GM04503 (cell line): ENCODE measurements around the gene CYYR1.

Experiments used
- DNase-seq: peaks from one replicate; pipeline ENCODE4 v3.0.0-alpha.2; 2012; ENCODE audit warnings: low read depth

CYYR1 gene

GRCh38 chr21:26433386-26433785, 139.7 kb downstream of the CYYR1 start:
- DNase-seq, result no peak

DNA sequence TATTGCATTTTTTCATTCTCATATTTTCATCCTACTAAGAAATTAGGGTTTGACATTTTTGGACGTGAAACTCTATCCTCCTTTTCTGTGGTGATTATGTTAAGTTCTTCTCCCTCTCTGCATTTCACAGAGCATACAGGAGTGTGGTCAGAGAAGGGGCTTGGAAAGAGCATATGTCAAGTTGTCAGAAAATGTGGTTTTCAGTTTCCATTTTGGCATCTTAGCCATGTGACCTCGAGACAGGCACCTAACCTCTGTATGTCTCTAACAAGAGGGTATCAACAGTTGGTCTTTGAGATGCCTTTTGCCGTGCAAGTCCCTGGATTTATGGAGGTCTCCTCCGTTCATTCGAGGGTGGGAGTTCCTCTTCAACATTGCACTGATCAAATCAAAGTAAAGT, 140.7 kb downstream of the CYYR1 start:
- DNase-seq, result no peak

DNA sequence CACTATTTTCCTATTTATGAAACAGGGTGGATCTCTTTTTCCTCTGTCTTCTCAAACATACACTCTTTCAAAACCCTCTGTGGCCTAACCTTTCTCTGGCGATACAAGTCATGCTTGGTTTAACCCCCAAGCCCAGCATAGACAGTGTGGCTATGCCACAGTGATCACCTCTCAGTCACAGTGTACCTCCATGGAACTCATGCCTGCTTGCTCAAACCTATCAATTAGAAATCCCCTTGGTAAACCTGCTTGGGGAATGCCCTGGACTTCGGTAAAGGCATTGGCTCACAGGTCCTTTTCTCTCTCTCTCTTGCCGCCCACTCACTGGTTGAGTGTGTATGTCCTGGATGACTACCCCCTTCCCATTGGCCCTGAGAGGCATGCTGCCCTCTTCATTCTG, 147.5 kb downstream of the CYYR1 start:
- DNase-seq, result no peak

DNA sequence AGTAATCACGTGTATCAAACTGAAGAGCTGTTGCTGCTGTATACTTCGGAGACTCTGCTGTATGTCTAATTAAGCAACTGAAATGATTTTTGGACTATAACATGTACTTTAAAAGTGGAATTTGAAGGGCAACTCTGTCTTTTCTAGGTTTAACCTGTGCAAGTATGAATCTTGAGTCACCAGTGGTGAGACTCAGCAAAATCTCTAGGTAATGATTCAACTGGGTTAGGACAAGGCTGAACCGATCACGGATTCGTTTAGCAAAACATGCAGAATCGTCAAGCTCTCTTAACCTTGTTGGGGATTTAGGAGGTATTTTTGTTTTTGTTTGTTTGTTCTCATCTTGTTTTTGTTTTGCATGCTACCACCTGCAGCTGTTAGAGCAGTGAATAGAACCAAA, 149.6 kb downstream of the CYYR1 start:
- DNase-seq, result no peak

GRCh38 chr21:26422706-26423105, 150.4 kb downstream of the CYYR1 start:
- no peak for DNase-seq

- no peak for DNase-seq
These were observed 150.9 kb downstream of the CYYR1 start for GRCh38 chr21:26422138-26422537.

- no peak for DNase-seq
These were observed 151.4 kb downstream of the CYYR1 start for GRCh38 chr21:26421724-26422123.
